Fibroblast of skin of right quadriceps (primary cell): ENCODE data around the gene MYO1G.

Experiments
- DNase-seq: peaks from one replicate; pipeline ENCODE4 v3.0.0-alpha.2; 2013

Gene MYO1G

GRCh38 chr7:44965937-44966730 is 12.7 kb downstream of the MYO1G start:
- DNase-seq = no peak

- DNase-seq = no peak
Measured at GRCh38 chr7:44965441-44965903, 13.3 kb downstream of the MYO1G start.

- no peak for DNase-seq
Measured at GRCh38 chr7:44964831-44965440, 13.9 kb downstream of the MYO1G start.

DNA sequence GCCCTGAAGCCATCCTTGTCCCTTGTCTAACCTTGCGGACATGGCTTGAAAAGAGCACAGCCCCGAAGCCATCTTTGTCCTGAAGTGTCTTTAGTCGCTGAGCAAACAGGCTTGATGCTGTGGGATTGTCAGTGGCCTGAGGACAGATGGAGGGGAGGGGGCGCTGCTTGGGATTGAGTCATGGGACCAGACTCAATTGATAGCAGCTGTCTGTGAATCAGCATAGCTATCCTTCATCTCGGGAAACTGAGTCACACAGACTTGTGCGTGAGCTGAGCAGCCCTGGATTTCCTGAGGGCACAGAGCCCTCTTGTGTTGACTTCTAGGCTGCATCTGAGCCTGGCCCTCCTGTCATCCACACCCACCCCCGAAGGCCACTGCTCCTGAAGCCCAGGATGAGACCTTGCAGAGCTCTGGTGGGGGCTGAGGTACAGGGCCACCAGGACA is 14.4 kb downstream of the MYO1G start:
- no peak for DNase-seq

DNA sequence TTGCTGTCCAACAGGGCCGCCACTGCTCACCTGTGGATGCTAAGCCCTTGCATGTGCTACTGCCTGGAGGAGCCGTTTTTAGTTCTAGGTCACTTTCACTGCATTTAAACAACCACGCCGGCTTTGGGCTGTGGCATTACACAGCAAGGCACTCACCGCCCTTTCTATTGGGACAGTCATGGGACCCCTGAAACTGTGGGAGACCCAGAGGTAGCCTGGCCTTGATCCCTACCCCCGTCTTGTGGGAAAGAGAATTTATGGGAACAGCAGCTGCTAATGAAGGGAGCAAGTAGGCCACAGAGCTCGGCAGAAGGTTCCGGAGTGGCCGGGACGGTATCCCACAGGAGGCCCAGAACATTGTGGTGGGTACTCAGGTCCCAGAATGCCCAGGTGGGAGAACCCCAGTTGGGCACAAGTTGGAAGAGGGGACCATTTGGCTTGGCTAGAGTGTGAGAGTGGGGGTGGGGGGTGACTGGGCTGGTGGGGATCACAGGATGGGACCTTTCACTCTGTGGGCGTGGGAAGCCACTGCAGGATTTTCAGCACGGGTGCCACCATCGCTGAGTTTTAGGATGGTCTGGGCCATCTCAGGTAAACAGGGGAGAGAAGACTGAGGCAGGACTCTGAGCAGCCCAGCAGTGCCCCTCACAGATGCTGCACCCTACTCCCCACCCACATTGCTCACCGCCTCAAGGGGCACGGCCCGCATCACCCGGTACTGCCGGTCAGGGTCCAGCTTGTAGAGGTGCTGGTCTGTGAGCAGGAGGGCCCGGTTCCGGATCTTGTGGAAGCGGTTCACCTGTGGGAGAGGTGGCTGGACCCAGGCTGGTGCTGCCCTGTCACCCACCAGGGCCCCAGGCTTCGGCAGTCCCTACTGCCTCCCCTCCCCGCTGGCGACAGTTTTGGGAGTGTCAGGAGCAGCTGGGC is 15.2 kb downstream of the MYO1G start:
- no peak for DNase-seq

DNA sequence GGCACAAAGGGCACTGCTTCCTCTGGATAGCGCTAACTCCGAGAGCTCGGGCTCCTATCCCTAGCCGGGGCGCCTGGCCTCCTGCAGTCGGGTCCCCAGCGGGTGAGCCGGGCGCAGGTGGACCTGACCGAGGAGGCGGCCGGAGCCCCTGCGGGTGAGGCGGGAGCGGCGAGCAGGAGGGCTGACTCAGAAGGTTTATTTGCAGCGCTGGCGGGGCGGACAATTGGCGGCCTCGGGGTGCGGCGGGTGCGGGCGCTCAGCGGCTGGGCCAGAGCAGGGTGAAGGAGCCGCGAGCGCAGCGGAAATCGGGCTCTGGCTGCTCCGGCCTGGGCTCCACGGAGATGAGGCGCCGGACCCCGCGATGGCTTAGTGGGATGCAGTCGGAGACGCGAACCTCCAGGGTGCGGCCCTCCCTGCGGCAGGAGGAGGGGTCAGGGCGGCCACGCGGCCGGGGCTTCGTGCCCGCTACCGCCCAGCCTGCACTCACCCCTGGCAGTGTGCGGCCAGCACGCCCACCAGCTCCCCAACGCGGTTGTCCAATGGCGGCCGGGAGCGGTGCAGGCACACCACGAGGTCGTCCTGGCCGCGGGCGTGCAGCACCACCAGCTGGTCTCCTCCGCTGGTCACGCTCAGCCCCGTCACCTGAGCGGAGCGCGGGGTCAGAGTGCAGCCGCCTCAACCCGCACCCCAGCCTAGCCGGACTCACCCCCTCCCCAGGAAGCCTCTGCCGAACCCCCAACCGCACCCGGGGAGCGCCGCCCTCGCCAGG is 16.1 kb downstream of the MYO1G start:
- no peak for DNase-seq

DNA sequence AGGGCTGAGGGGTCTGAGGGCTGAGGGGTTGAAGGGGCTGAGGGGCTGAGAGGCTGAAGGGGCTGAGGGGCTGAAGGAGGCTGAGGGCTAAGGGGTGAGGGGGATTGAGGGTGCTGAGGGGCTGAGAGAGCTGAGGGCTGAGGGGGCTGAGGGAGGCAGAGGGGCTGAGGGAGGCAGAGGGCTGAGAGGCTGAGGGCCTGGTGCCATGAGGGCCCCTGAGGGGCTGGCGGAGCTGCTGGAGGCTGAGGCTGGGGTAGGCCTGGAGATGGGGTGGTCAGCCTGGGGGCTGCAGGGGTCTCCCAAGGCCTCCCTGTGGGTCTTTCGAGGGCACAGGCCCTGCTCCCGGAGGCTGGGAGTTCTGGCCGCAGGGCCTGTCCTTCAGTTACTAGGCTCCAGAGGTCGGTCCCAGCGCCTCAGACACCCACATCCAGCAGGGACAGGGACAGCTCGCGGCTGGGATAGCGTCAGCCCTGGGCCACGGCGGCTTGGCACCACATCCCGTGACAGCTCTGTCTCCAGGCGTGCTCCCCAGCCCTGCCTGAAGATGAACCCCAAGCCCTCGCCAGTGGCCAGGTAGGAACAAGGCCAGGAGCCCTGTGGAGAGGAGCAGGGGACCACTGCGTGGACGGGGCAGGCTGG is 16.9 kb downstream of the MYO1G start:
- DNase-seq = no peak

- no peak for DNase-seq
Measured at GRCh38 chr7:44960011-44960580, 18.7 kb downstream of the MYO1G start.

GRCh38 chr7:44959433-44959951 is 19.3 kb downstream of the MYO1G start:
- DNase-seq = no peak

- DNase-seq = no peak
Measured at GRCh38 chr7:44958645-44959344, 20.0 kb downstream of the MYO1G start.

DNA sequence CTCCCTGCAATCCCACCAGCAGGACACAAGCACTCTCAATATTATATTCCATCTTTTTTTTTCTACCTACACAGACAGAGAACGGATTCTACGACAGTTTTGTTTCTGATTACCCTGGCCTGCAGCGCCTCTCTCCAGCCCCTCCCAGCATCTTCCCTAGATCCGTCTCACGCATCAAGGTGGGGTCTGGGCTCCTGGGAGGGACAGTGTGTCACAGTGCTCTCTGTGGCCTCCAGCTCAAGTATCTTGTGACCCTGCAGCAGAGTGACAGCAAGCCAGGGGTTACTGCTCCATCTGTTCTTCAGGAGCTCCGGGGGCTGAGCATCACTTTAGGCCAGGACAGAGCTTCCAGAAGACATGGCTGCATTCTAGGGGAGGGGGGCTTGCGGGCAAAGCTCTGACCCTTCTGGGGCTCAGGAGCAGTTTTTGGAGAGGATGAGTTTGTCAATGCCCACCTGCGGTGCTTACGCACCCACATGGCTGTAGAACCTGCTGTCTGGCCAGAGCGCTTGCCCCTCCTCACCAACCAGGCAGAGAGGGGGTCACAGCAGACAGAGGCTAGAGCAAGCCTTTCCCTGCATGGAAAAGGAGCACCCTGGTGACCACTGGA is 22.6 kb downstream of the MYO1G start:
- DNase-seq = no peak

DNA sequence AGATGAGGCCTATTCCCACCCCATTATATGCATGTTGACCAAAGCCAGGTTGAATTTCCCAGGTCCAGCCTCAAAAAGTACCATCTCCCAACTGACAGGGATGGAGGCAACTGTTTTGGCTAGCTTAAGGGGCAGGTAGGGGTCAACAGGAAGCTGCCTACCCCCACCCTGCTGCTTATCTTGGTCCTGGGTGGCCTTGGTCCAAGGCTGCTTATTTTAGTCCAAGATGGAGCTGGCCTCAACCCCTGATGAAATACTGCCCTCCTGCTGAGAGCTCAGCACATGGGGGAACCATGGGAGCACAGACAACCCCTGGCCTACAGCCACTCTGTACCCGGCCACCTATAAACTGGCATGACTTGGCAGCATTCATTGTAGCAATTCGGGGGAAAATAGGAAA is 23.1 kb downstream of the MYO1G start:
- no peak for DNase-seq

DNA sequence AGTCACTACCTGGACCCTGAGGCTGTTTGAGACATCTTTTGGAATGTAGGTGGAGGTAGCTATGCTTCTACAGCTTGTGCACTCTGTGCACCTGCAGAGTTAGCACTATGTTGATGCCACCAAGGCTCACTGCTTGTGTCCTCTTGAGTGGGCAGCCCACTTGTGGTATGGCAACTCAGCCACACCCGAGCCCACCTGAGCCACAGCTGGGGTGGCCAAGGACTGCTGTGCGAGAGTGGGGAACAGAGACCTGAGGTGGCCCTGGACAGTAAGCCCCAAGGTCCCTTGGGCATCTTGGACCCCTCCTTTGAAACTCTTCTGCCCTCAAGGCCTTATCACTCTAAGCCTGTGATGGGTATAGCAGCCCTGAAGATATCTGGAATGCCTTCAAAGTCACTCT is 25.7 kb downstream of the MYO1G start:
- DNase-seq = no peak

GRCh38 chr7:44949303-44949702 is 29.5 kb downstream of the MYO1G start:
- DNase-seq = no peak

DNA sequence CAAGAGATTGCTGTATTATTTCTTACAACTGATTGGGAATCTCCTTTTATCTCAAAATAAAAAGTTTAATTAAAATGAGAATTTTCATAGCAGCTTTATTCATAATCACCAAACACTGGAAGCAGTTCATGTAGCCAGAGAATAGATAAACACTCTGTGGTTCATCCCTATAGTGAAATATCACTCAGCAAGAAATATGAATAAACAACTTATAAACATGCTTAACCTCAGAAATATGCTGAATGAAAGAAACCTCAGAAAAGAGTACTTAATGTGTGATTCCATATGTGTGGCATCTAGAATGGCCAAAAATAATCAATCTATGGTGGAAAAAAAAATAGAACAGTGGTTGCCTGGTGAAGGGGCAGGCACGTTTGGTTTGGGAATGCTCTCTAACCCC is 33.3 kb downstream of the MYO1G start:
- no peak for DNase-seq

GRCh38 chr7:44944821-44945220 is 34.0 kb downstream of the MYO1G start:
- no peak for DNase-seq

DNA sequence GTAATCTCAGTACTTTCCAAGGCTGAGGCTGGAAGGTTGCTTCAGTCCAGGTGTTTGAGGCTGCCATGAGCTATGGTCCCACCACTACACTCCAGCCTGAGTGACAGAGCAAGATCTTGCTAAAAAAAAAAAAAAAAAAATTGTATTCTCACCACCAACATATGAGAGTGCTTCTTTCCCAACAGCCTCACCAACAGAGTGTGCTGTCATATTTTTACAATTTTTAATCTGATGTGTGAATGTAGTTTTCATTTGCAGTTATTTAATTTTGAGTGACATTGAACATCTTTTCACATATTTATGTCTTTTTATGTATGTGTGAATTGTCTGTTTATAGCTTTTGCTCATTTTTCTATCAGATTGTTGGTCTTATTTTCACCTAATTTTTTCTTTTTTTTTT is 35.2 kb downstream of the MYO1G start:
- DNase-seq = no peak

DNA sequence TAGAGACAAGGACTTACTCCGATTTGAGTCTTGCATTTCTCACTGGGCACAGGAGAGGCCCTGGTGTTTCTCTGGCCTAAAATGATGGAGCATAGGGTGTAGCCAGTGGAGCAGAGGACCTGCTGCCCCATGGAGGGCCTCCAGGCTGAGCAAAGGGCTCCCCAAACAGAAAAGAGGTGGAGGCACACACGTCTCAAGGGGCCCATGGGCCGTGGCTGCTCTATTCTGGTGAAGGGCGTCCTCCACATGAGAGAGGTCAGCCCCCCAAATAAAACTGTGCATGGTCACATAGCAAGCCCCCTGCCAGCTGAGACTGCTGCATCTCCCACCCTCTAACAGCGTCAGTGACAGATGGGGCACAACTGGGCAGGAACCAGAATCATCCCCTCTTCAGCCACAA is 41.4 kb downstream of the MYO1G start:
- no peak for DNase-seq

DNA sequence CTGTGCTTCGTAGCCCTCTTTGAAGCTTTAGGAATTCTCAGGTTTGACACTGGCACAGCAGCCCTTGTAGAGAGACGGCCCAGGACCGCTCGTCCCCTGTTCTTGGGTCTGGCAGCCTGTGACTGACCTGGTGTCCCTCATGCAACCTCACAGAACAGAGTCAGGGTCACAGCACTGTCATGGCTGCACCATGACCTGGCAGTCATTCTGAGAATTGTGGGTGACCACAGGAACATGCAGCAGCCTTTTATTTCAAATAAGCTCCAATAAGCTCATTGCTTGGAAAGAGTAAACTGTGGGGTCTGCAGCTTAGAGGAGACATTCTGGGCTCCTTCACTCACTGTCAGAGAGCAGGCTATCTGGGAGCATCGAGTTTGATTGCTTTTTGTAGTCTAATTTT is 42.5 kb downstream of the MYO1G start:
- no peak for DNase-seq

- DNase-seq = no peak
Measured at GRCh38 chr7:44935583-44935982, 43.2 kb downstream of the MYO1G start.
